Osteoblast (primary cell): ENCODE measurements around the gene RASA3. TPM values are rescaled to one million over a fixed set of nuclear protein-coding genes. Genes with fewer than 3 reads are reported as not detected.
"Not testable (repeated sequence)": the region's sequence is repeated elsewhere in the genome, so short reads cannot be mapped to it uniquely, and the experiment has no call there.

Experiments
- DNase-seq: peaks from one replicate; pipeline ENCODE4 v3.0.0; 2011; ENCODE audit warnings: low spot score, mixed read lengths; ENCODE audit not compliant: insufficient read length; ENCODE audit errors: missing footprints
- H2AFZ ChIP-seq: 2 replicates; pipeline ENCODE4 v1.6.0; 2011; ENCODE audit warnings: mild to moderate bottlenecking, low read length
- H3K27ac ChIP-seq: 2 replicates; pipeline ENCODE4 v1.5.1; 2011; ENCODE audit warnings: mild to moderate bottlenecking, low read depth, low read length, moderate library complexity
- H3K27me3 ChIP-seq: 2 replicates; pipeline ENCODE4 v1.6.0; 2012; ENCODE audit warnings: mild to moderate bottlenecking, control low read depth, inconsistent platforms, low read length, moderate library complexity; ENCODE audit not compliant: insufficient read depth
- H3K36me3 ChIP-seq: 2 replicates; pipeline ENCODE4 v1.5.1; 2011; ENCODE audit warnings: mild to moderate bottlenecking, low read length, control low read depth, moderate library complexity; ENCODE audit not compliant: insufficient read depth
- H3K4me1 ChIP-seq: 2 replicates; pipeline ENCODE4 v1.5.1; 2011; ENCODE audit warnings: mild to moderate bottlenecking, low read length, control low read depth, moderate library complexity; ENCODE audit not compliant: insufficient read depth
- H3K4me2 ChIP-seq: 2 replicates; pipeline ENCODE4 v1.6.0; 2011; ENCODE audit warnings: mild to moderate bottlenecking, low read length; ENCODE audit not compliant: insufficient read depth
- H3K4me3 ChIP-seq: fragments of 200-600 bp; sonication (generic); 3 replicates; pipeline ENCODE4 v1.5.1; 2012; ENCODE audit warnings: mild to moderate bottlenecking, low read length, inconsistent platforms; ENCODE audit not compliant: insufficient read depth
- H3K79me2 ChIP-seq: 2 replicates; pipeline ENCODE4 v1.6.0; 2012; ENCODE audit warnings: mild to moderate bottlenecking, low read length, control low read depth, inconsistent platforms; ENCODE audit not compliant: insufficient read depth
- H3K9me3 ChIP-seq: 2 replicates; pipeline ENCODE4 v1.5.1; 2011; ENCODE audit warnings: low read depth, low read length, control low read depth
- H4K20me1 ChIP-seq: 2 replicates; pipeline ENCODE4 v1.6.0; 2012; ENCODE audit warnings: mild to moderate bottlenecking, low read length, control low read depth; ENCODE audit not compliant: insufficient read depth
- total RNA-seq: library from RNA; depleted of rRNA; stranded (reverse); fragments of >200 nt; gene quantifications from 2 replicates; pipeline ENCODE4 v1.2.3, GENCODE V29; 2012
- TF ChIP-seq, protein P1 (sequence below): IDR thresholded peaks from 2 replicates; pipeline ENCODE4 v1.5.1; 2011; ENCODE audit warnings: mild to moderate bottlenecking, low read depth, low read length, moderate library complexity; ENCODE audit errors: extremely low read depth

Gene RASA3
- total RNA-seq, 1 donor: 41.3 TPM

GRCh38 chr13:114103801-114104654, 28.4 kb downstream of the RASA3 start:
- Histone ChIP-seq H3K79me2 (peaks cover 89% of the 10 kb centered on the region), H3K27ac (no peak overlapping the region), H3K27me3 (no peaks in the 10 kb centered on the region), H3K4me2 (no peak overlapping the region), H4K20me1 (peaks cover 42% of the 10 kb centered on the region), H2AFZ (no peak overlapping the region), H3K9me3 (no peaks in the 10 kb centered on the region), H3K36me3 (no peaks in the 10 kb centered on the region), H3K4me1 (peaks cover 18% of the 10 kb centered on the region), H3K4me3 (no peak overlapping the region)
- TF ChIP-seq, protein P1, sequence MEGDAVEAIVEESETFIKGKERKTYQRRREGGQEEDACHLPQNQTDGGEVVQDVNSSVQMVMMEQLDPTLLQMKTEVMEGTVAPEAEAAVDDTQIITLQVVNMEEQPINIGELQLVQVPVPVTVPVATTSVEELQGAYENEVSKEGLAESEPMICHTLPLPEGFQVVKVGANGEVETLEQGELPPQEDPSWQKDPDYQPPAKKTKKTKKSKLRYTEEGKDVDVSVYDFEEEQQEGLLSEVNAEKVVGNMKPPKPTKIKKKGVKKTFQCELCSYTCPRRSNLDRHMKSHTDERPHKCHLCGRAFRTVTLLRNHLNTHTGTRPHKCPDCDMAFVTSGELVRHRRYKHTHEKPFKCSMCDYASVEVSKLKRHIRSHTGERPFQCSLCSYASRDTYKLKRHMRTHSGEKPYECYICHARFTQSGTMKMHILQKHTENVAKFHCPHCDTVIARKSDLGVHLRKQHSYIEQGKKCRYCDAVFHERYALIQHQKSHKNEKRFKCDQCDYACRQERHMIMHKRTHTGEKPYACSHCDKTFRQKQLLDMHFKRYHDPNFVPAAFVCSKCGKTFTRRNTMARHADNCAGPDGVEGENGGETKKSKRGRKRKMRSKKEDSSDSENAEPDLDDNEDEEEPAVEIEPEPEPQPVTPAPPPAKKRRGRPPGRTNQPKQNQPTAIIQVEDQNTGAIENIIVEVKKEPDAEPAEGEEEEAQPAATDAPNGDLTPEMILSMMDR: no peak
- DNase-seq: peak; percentile 81

GRCh38 chr13:114103289-114103621, 29.2 kb downstream of the RASA3 start:
- not testable (repeated sequence) for H3K4me3 ChIP-seq

DNA sequence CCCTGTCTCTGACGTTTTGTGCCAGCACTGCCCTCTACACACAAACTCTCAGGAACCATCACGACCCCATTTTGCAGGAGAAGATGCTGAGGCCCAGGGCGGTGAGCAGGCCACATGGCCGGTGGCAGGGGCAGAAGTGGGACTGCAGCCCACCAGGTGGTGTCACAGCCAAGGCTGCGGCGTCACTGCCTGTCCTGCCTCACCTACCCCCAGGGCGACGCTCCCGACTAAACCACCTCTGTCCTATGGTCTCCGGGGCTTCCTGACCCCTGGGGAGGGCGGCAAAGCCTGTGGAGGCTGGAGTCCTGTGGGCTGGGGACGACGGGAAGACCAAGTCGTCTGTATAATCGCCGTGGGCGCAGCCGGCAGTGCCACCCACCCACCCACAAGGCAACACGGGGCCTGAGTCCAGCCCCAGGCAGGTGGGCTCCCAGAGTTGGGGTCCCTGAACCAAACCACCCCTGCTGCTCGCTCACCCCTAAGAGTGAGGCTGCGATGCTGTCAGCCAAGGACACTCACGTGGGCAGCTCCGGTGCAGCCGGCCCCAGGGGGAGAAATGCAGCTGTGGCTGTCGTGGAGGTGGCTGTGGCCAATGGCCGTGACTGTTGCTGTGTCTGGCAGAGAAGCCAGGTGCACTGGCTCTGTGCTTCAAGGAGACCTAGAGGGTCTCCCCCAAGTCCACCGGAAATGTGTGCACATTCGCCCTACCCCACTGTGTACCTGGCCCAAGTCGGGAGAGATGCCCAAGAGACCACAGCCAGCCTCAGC, 29.7 kb downstream of the RASA3 start:
- Histone ChIP-seq H3K4me3 (no peak overlapping the region), H2AFZ (no peak overlapping the region), H3K4me2 (no peak overlapping the region), H4K20me1 (peaks cover 40% of the 10 kb centered on the region), H3K36me3 (no peaks in the 10 kb centered on the region), H3K79me2 (peaks cover 88% of the 10 kb centered on the region), H3K27ac (no peak overlapping the region), H3K27me3 (no peaks in the 10 kb centered on the region), H3K9me3 (no peaks in the 10 kb centered on the region), H3K4me1 (peaks cover 17% of the 10 kb centered on the region)
- TF ChIP-seq, protein P1: no peak
- DNase-seq: peak; percentile 80

More at GRCh38 chr13:114103289-114103621, 29.2 kb downstream of the RASA3 start:
- H3K27me3 ChIP-seq, H3K9me3 ChIP-seq, H3K27ac ChIP-seq, H3K36me3 ChIP-seq, H3K4me2 ChIP-seq, H2AFZ ChIP-seq: not testable (repeated sequence)
- Histone ChIP-seq H4K20me1 (peaks cover 40% of the 10 kb centered on the region), H3K79me2 (peaks cover 88% of the 10 kb centered on the region), H3K4me1 (peaks cover 20% of the 10 kb centered on the region)
- DNase-seq: peak; percentile 62

DNA sequence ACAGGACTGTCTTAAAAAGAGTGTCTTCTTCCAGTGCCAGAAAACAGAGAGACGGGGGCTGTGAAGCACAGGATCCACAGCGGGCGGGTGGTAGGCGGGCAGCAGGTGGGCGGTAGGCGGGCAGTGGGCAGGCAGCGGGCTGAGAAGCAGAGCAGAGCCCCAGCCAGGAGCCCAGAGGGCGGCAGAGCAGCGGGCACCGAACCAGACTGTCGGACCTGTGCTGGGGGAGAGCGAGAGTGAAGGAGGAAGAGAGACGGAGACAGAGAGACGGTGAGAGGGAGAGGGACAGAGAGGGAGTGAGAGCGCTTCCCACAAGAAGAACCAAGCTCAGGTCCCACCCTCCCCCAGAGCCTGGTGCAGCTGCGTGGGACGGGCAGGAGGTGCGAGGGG, 30.3 kb downstream of the RASA3 start:
- peak; percentile 73 for DNase-seq
- Histone ChIP-seq H3K36me3 (no peaks in the 10 kb centered on the region), H2AFZ (no peak overlapping the region), H3K27me3 (no peaks in the 10 kb centered on the region), H3K9me3 (no peaks in the 10 kb centered on the region), H3K4me1 (peaks cover 12% of the 10 kb centered on the region), H3K27ac (no peak overlapping the region), H3K79me2 (peaks cover 88% of the 10 kb centered on the region), H3K4me2 (no peak overlapping the region), H4K20me1 (peaks cover 39% of the 10 kb centered on the region), H3K4me3 (no peak overlapping the region)
- TF ChIP-seq, protein P1: no peak
